Activated T-cell treated with anti-CD3 and anti-CD28 coated beads for 24 hours (primary cell): ENCODE data around the gene C13orf46.

Source experiments
- DNase-seq: peaks from one replicate; pipeline ENCODE4 v3.0.0-alpha.2; 2020; ENCODE audit warnings: low read depth

Gene C13orf46

DNA sequence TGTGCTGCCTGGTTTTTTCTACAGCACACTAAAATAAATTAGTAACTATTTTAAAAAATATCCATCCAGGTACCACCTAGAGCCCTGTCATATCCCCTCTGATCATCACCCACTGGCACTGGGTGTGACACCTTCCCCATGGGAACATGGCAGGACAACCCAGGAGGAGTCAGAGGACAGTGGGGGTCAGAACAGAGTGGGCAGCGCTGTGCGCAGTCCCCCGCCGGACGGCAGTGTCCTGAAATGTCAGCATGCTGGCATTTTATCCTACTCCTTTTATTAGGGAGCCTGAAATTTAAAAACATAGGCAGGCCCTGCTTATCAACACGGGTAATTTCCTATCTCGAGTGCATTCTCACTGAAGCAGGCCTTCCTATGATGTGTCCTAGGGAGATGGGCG is 67.9 kb downstream of the C13orf46 start:
- DNase-seq = no peak

DNA sequence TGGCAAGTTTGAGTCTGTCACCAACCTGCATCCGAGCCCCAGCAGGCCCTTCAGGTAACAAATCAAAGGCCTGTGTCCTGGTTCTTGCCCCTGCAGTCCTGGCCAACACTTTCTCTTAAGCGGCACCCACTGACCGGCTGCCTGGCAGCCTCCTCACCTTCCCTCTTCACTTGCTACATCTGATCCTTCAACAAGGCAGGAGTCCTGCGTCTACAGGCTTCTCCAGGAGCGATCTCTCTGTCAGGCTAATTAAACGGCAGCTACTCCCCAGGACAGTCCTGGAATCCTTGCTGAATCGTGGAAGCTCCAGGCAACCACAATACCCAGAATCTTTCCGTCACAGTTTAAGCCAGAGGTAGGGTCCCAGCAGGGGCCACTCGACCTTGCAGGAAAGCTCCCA is 68.9 kb downstream of the C13orf46 start:
- DNase-seq = no peak

DNA sequence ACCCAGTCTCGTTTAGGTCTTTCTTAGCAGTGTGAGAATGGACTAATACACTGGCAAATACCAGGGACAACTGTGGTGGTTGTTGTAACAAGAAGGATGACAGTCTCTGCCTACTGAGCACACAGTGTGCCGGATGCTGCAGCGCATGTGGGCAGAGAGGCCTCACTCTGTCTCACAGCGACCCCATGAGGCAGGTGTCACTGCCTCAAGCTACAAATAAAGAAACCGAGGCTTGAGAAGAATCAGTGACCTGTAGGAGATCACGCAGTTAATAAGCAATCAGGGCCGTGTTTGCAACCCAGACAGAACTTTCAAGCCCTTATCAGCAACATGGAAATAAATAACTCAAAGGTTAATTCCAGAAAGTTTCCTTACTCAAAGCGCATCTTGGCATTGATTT is 69.5 kb downstream of the C13orf46 start:
- DNase-seq = no peak

DNA sequence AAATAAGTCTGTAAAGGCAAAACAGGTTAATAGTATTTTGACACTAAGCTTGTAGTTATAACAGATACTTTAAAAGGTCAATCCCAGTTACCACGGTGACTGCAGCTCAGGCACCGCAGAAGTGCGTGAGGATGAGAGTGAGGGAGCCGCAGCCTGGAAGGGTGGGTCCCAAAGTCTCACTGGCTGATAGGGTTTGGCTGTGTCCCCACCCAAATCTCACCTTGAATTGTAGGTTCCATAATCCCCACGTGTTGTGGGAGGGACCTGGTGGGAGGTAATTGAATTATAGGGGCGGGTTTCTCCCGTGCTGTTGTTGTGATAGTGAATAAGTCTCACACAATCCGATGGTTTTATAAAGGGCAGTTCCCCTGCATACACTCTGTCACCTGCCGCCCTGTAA is 70.0 kb downstream of the C13orf46 start:
- DNase-seq = no peak
